Left forelimb (tissue), 1 donor: Measurements from ENCODE around the gene SOX4.

Experiments used
- DNase-seq: peaks from one replicate; pipeline ENCODE4 v3.0.0-alpha.2; 2018; ENCODE audit warnings: low spot score

Gene SOX4

DNA sequence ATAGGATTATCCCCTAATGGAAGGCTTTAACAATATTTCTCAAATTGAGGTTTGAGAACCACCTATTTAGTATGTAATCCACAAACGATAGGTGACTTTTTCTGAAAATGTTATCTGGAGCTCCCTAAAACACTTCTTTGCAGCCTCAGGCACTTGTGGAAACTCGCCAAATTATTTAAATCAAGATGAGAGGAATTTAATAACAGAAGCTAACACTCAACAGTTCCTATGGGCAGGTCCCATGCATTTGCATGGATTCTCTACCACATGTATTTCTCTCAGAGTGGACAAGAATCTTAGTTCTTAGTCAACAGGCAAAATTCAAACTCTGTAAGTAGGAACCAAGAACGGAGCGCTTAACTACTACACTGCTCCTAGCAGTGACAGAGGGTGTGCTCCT, 20.7 kb downstream of the SOX4 start:
- DNase-seq, result no peak

GRCh38 chr6:21615504-21615903, 22.0 kb downstream of the SOX4 start:
- DNase-seq, result no peak

DNA sequence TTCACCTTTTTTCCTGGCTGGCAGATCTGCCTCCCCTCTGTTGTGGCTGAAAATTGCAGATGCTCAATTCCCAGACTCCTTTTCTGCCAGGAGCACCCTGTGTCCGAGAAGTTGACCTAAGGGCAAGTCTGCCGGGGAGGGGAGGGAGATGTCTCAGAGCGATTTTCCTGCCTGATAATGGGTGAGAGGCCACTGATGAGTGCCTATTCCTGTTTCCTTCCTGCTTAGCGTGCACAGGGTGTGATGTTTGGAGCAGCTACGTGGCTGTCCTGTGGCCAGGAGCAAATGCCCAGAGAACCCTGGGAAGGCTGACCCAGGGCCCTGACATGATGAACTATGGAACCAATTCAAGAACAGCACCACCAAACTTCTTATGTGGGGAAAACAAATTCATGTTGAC, 22.5 kb downstream of the SOX4 start:
- no peak for DNase-seq

GRCh38 chr6:21625642-21626041, 32.1 kb downstream of the SOX4 start:
- no peak for DNase-seq

GRCh38 chr6:21626756-21627155, 33.2 kb downstream of the SOX4 start:
- no peak for DNase-seq

- no peak for DNase-seq
Measured at GRCh38 chr6:21628160-21628559, 34.6 kb downstream of the SOX4 start.

GRCh38 chr6:21633511-21634109, 40.1 kb downstream of the SOX4 start:
- DNase-seq, result no peak

GRCh38 chr6:21634582-21634981, 41.0 kb downstream of the SOX4 start:
- DNase-seq, result no peak

DNA sequence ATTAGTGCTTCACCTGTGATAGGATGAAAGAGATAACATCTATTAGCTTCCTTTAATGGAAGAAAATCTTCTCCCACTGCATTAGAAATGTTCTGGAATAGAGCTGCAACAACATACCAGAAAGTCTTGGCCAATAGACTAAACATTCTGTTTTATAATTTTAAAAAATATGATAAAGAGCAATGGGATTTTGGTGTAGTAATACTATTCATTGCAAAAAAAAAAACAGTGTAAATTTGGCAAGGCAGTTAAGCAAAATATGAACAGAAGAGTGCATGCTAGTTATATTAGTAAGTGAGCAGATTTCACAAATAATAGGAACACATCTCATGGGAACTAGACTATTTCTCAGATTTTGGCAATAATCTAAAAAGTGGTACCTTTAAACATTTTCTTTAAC, 43.3 kb downstream of the SOX4 start:
- no peak for DNase-seq

DNA sequence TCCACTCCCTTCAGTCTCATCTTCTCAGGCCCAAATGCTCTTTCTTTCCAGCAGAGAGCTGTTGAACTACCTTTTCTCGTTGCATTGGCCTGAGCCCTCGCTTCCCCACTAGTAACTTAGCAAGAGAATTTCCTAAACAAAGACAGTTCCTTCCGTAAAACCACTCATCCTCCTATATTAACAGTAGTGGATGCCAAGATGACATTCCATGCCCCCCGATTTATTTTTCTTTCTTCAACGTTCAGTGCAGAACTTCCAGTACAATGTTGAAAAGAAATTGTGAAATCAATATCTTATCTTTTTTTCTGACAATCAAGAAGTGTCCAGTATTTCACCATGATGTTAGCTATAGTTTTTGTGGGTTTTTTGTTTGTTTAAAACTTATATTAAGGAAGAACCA, 45.8 kb downstream of the SOX4 start:
- DNase-seq, result no peak
